HG03060 (cell line): ENCODE data around the gene RNPEP.
"Not testable (repeated sequence)": the region's sequence is repeated elsewhere in the genome, so short reads cannot be mapped to it uniquely, and the experiment has no call there.

Source experiments
- ATAC-seq: cut with Tn5 transposase; IDR thresholded peaks from one replicate; pipeline ENCODE4 v1.9.1; 2021; ENCODE audit warnings: low read depth, moderate number of reproducible peaks; ENCODE audit not compliant: unreplicated experiment

The RNPEP gene

GRCh38 chr1:202009326-202010179, 27.1 kb downstream of the RNPEP start:
- no peak for ATAC-seq

GRCh38 chr1:202010180-202011015, 27.9 kb downstream of the RNPEP start, which contains the start of gene ELF3:
Gene ELF3 (plus strand): TSS chr1:202010587. CDS start chr1:202011137, 550 bp downstream.
- peak; percentile 83 for ATAC-seq

- ATAC-seq: no peak
These were observed 29.5 kb downstream of the RNPEP start for GRCh38 chr1:202011994-202012393.

GRCh38 chr1:202012544-202013478, 30.4 kb downstream of the RNPEP start:
- no peak for ATAC-seq

GRCh38 chr1:202013603-202014002, 31.2 kb downstream of the RNPEP start:
- no peak for ATAC-seq

GRCh38 chr1:202014060-202014459, 31.6 kb downstream of the RNPEP start:
- ATAC-seq: no peak

- ATAC-seq: no peak
These were observed 32.6 kb downstream of the RNPEP start for GRCh38 chr1:202014915-202015661.

GRCh38 chr1:202015662-202015937, 33.2 kb downstream of the RNPEP start:
- ATAC-seq: no peak

GRCh38 chr1:202016022-202016810, 33.8 kb downstream of the RNPEP start:
- no peak for ATAC-seq

- ATAC-seq: no peak
These were observed 34.6 kb downstream of the RNPEP start for GRCh38 chr1:202016811-202017748.

GRCh38 chr1:202017749-202018467, 35.5 kb downstream of the RNPEP start:
- no peak for ATAC-seq

GRCh38 chr1:202018468-202019234, 36.2 kb downstream of the RNPEP start:
- no peak for ATAC-seq

GRCh38 chr1:202019235-202019558, 36.7 kb downstream of the RNPEP start:
- ATAC-seq: not testable (repeated sequence)

GRCh38 chr1:202023001-202023433, 40.6 kb downstream of the RNPEP start:
- ATAC-seq: no peak

GRCh38 chr1:202029171-202029665, 46.8 kb downstream of the RNPEP start:
- no peak for ATAC-seq

- no peak for ATAC-seq
These were observed 47.3 kb downstream of the RNPEP start for GRCh38 chr1:202029727-202030126.

GRCh38 chr1:202031796-202032195, 49.3 kb downstream of the RNPEP start:
- no peak for ATAC-seq
